Subcutaneous abdominal adipose tissue (tissue), 5 donors: Measurements from ENCODE around the gene SIK2.

Experiments used
- H3K27ac ChIP-seq: one replicate; pipeline ENCODE4 v1.7.0; 2013; ENCODE audit warnings: low read depth, mild to moderate bottlenecking, inconsistent platforms, low read length, moderate library complexity
- H3K27me3 ChIP-seq, 5 donors: one replicate each; pipeline ENCODE4 v1.7.0; 2013; ENCODE audit warnings: low read length in 5 of 5, inconsistent platforms in 1 of 5; ENCODE audit not compliant: control insufficient read depth in 5 of 5, insufficient read depth in 4 of 5
- H3K36me3 ChIP-seq, 5 donors: one replicate each; pipeline ENCODE4 v1.7.0; 2013; ENCODE audit warnings: low read length in 5 of 5; ENCODE audit not compliant: control insufficient read depth in 5 of 5, insufficient read depth in 5 of 5
- H3K4me1 ChIP-seq, 5 donors: one replicate each; pipeline ENCODE4 v1.7.0; 2013; ENCODE audit warnings: low read length in 5 of 5, mild to moderate bottlenecking in 3 of 5, moderate library complexity in 1 of 5; ENCODE audit not compliant: control insufficient read depth in 5 of 5, insufficient read depth in 5 of 5
- H3K4me3 ChIP-seq, 5 donors: one replicate each; pipeline ENCODE4 v1.7.0; 2013; ENCODE audit warnings: low read length in 5 of 5, low read depth in 1 of 5
- H3K9ac ChIP-seq, 5 donors: one replicate each; pipeline ENCODE4 v1.7.0; 2013; ENCODE audit warnings: low read length in 5 of 5, mild to moderate bottlenecking in 4 of 5, moderate library complexity in 3 of 5
- H3K9me3 ChIP-seq, 5 donors: one replicate each; pipeline ENCODE4 v1.7.0; 2013; ENCODE audit warnings: low read length in 5 of 5; ENCODE audit not compliant: control insufficient read depth in 5 of 5
- donor health status: healthy.
- donor health status: healthy.
- donor health status: healthy.
- donor health status: healthy.
- donor health status: healthy.

SIK2 gene

GRCh38 chr11:111601979-111602864, at the start of gene SIK2:
SIK2 (plus strand) TSS chr11:111602449; CDS start chr11:111602564, 115 bp downstream.
- H3K36me3 ChIP-seq, result no peaks in the 10 kb centered on the region
- peak within 1 kb of the TSS; percentile 92 to 98 (median 95) for H3K4me3 ChIP-seq
- no peaks in the 10 kb centered on the region for H3K27me3 ChIP-seq
- peak within 1 kb of the TSS; percentile 99 for H3K27ac ChIP-seq
- H3K9me3 ChIP-seq, result no peaks in the 10 kb centered on the region
- H3K9ac ChIP-seq, result peak within 1 kb of the TSS; percentile 94 to 99 (median 98)
- peaks cover 5 to 40% (median 35%) of the 10 kb centered on the region in 5 donors for H3K4me1 ChIP-seq

- H3K36me3 ChIP-seq, result peaks cover 0 to 4% (median 0%) of the 10 kb centered on the region in 5 donors
- no peak overlapping the region for H3K27ac ChIP-seq
- H3K4me3 ChIP-seq, result no peak overlapping the region
- peaks cover 0 to 3% (median 0%) of the 10 kb centered on the region in 5 donors for H3K9me3 ChIP-seq
- H3K9ac ChIP-seq, result no peak overlapping the region
- H3K27me3 ChIP-seq, result no peaks in the 10 kb centered on the region
- no peaks in the 10 kb centered on the region for H3K4me1 ChIP-seq
Measured at GRCh38 chr11:111554532-111554931, 47.7 kb upstream of the SIK2 start.

GRCh38 chr11:111555255-111555654, 47.0 kb upstream of the SIK2 start:
- Histone ChIP-seq H3K9me3 (peaks cover 0 to 3% (median 0%) of the 10 kb centered on the region in 5 donors), H3K4me1 (peaks cover 0 to 5% (median 0%) of the 10 kb centered on the region in 5 donors), H3K4me3 (no peak overlapping the region), H3K9ac (no peak overlapping the region), H3K27ac (no peak overlapping the region), H3K36me3 (peaks cover 0 to 4% (median 0%) of the 10 kb centered on the region in 5 donors), H3K27me3 (no peaks in the 10 kb centered on the region)

- peaks cover 0 to 3% (median 0%) of the 10 kb centered on the region in 5 donors for H3K9me3 ChIP-seq
- no peak overlapping the region for H3K4me3 ChIP-seq
- peaks cover 0 to 4% (median 0%) of the 10 kb centered on the region in 5 donors for H3K36me3 ChIP-seq
- H3K27ac ChIP-seq, result no peak overlapping the region
- H3K9ac ChIP-seq, result no peak overlapping the region
- peaks cover 0 to 18% (median 10%) of the 10 kb centered on the region in 5 donors for H3K4me1 ChIP-seq
- no peaks in the 10 kb centered on the region for H3K27me3 ChIP-seq
Measured at GRCh38 chr11:111557425-111558111, 44.7 kb upstream of the SIK2 start.

GRCh38 chr11:111559800-111560464, 42.3 kb upstream of the SIK2 start:
- no peaks in the 10 kb centered on the region for H3K27me3 ChIP-seq
- H3K27ac ChIP-seq, result no peak overlapping the region
- peaks cover 0 to 3% (median 0%) of the 10 kb centered on the region in 5 donors for H3K36me3 ChIP-seq
- no peak overlapping the region for H3K9ac ChIP-seq
- peaks cover 0 to 3% (median 0%) of the 10 kb centered on the region in 5 donors for H3K9me3 ChIP-seq
- H3K4me3 ChIP-seq, result no peak overlapping the region
- peaks cover 0 to 18% (median 10%) of the 10 kb centered on the region in 5 donors for H3K4me1 ChIP-seq

- H3K4me3 ChIP-seq, result no peak overlapping the region
- peaks cover 0 to 3% (median 0%) of the 10 kb centered on the region in 5 donors for H3K9me3 ChIP-seq
- no peaks in the 10 kb centered on the region for H3K27me3 ChIP-seq
- no peaks in the 10 kb centered on the region for H3K36me3 ChIP-seq
- no peak overlapping the region for H3K27ac ChIP-seq
- peaks cover 0 to 22% (median 10%) of the 10 kb centered on the region in 5 donors for H3K4me1 ChIP-seq
- H3K9ac ChIP-seq, result no peak overlapping the region
Measured at GRCh38 chr11:111560800-111561199, 41.4 kb upstream of the SIK2 start.

- Histone ChIP-seq H3K4me3 (no peak overlapping the region), H3K27ac (no peak overlapping the region), H3K27me3 (no peaks in the 10 kb centered on the region), H3K4me1 (peaks cover 0 to 22% (median 10%) of the 10 kb centered on the region in 5 donors), H3K9me3 (no peaks in the 10 kb centered on the region), H3K36me3 (no peaks in the 10 kb centered on the region), H3K9ac (no peak overlapping the region)
Measured at GRCh38 chr11:111561306-111561705, 40.9 kb upstream of the SIK2 start.

- no peaks in the 10 kb centered on the region for H3K36me3 ChIP-seq
- H3K9ac ChIP-seq, result no peak overlapping the region
- no peaks in the 10 kb centered on the region for H3K9me3 ChIP-seq
- H3K4me3 ChIP-seq, result no peak overlapping the region
- no peak overlapping the region for H3K27ac ChIP-seq
- peaks cover 0 to 22% (median 10%) of the 10 kb centered on the region in 5 donors for H3K4me1 ChIP-seq
- H3K27me3 ChIP-seq, result no peaks in the 10 kb centered on the region
Measured at GRCh38 chr11:111561791-111562325, 40.4 kb upstream of the SIK2 start.

GRCh38 chr11:111562692-111563389, 39.4 kb upstream of the SIK2 start:
- Histone ChIP-seq H3K4me3 (no peak overlapping the region), H3K9me3 (no peaks in the 10 kb centered on the region), H3K27me3 (no peaks in the 10 kb centered on the region), H3K36me3 (no peaks in the 10 kb centered on the region), H3K4me1 (peaks cover 0 to 22% (median 10%) of the 10 kb centered on the region in 5 donors), H3K9ac (no peak overlapping the region), H3K27ac (no peak overlapping the region)
